Measurements from ENCODE around the gene PDE8B. TPM values are rescaled to one million over a fixed set of nuclear protein-coding genes. Genes with fewer than 3 reads are reported as not detected.

PDE8B gene
- polyA plus RNA-seq, 1 donor (not counting 4 experiments of a cell fraction or from before 2014, with no cell fraction given), result not detected

DNA sequence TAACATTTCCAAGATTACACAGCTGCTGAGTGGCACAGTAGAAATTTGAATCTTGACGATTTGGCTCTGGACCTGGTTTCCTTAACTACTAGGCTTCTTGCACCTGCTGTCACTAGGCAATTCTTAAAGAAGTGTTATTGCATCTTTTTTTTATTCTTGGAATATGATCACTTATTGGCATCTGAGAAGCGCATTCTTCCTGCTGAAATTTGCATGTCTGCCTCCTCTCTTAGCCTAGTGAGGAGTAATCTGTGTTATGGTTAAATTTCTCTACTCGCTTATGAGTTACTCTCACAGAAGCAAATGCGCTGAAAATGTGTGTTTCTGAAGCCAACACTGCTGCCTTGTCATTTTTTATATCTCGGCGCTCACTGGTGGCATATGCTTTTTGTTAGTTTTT is 192.3 kb downstream of the PDE8B start:
- Histone ChIP-seq H3K27me3 (ENCODE audit: control insufficient read depth, extremely low read depth, insufficient read depth, low read length) (no peaks in the 10 kb centered on the region), H3K79me2 (ENCODE audit: control insufficient read depth, insufficient read depth, low read length) (no peaks in the 10 kb centered on the region), H3K9ac (ENCODE audit: control insufficient read depth, extremely low read depth, insufficient read depth, low read length) (no peak overlapping the region), H3K27ac (ENCODE audit: control insufficient read depth, insufficient read depth, low read length) (no peak overlapping the region), H3K9me1 (ENCODE audit: control insufficient read depth, extremely low read depth, insufficient read depth, low read length) (no peaks in the 10 kb centered on the region), H4K20me1 (ENCODE audit: control insufficient read depth, extremely low read depth, insufficient read depth, low read length) (no peaks in the 10 kb centered on the region), H3K4me3 (ENCODE audit: control insufficient read depth in 2 of 3, extremely low read depth in 1 of 3, insufficient read depth in 2 of 3, low read depth in 1 of 3, low read length in 3 of 3) (no peak overlapping the region), H2AFZ (ENCODE audit: control insufficient read depth, low read length) (no peak overlapping the region), H3K4me2 (ENCODE audit: control insufficient read depth, extremely low read depth, insufficient read depth, low read depth, low read length) (no peak overlapping the region), H3K9me3 (ENCODE audit: control insufficient read depth, low read depth, low read length) (no peaks in the 10 kb centered on the region), H3K36me3 (ENCODE audit: control insufficient read depth in 2 of 2, extremely low read depth in 1 of 2, insufficient read depth in 2 of 2, low read length in 2 of 2) (no peaks in the 10 kb centered on the region), H3K4me1 (ENCODE audit: control insufficient read depth, extremely low read depth, insufficient read depth, low read length) (no peaks in the 10 kb centered on the region)
- dilution Hi-C loops (cut with MboI; ENCODE audit: extremely low pct_ligation_motif_present, low sequenced_read_pairs), result no loop called here
- no peak for FAIRE-seq
- TF ChIP-seq, protein P1, sequence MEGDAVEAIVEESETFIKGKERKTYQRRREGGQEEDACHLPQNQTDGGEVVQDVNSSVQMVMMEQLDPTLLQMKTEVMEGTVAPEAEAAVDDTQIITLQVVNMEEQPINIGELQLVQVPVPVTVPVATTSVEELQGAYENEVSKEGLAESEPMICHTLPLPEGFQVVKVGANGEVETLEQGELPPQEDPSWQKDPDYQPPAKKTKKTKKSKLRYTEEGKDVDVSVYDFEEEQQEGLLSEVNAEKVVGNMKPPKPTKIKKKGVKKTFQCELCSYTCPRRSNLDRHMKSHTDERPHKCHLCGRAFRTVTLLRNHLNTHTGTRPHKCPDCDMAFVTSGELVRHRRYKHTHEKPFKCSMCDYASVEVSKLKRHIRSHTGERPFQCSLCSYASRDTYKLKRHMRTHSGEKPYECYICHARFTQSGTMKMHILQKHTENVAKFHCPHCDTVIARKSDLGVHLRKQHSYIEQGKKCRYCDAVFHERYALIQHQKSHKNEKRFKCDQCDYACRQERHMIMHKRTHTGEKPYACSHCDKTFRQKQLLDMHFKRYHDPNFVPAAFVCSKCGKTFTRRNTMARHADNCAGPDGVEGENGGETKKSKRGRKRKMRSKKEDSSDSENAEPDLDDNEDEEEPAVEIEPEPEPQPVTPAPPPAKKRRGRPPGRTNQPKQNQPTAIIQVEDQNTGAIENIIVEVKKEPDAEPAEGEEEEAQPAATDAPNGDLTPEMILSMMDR (optimal IDR thresholded peaks at IDR 0.05 in 1 of 3, IDR thresholded peaks at IDR 0.05 in 1 of 3, conservative IDR thresholded peaks at IDR 0.05 in 1 of 3; ENCODE audit: extremely low read depth in 1 of 3, insufficient read depth in 2 of 3, low read length in 3 of 3), result no peak
- no peak for TF ChIP-seq EZH2 (IDR thresholded peaks at IDR 0.05; ENCODE audit: low read length)
- DNase-seq (ENCODE audit: low read depth, low spot score), result no peak

DNA sequence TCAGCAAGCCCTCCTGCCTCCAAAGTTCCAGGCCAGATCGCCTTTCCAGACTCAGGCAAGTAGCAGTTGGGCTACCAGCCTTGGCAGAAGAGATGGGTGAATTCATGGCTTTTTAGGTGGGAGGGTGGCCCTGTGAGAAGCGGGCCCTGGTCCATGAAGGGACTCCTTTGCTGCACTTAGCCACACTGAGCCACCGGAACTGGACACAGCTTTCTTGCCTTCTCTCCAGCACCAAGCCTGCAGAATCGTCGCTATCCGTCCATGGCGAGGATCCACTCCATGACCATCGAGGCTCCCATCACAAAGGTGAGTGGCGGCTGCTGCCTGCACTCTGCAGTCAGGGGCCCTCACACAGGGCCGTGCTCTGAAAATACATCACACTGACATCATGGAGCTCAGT is 196.7 kb downstream of the PDE8B start:
- no peak overlapping the region for H3K27ac ChIP-seq (ENCODE audit: control insufficient read depth, insufficient read depth, low read length)
- FAIRE-seq, result no peak
- H3K9me1 ChIP-seq (ENCODE audit: control insufficient read depth, extremely low read depth, insufficient read depth, low read length), result no peaks in the 10 kb centered on the region
- H3K4me1 ChIP-seq (ENCODE audit: control insufficient read depth, extremely low read depth, insufficient read depth, low read length), result no peaks in the 10 kb centered on the region
- no peak overlapping the region for H3K9ac ChIP-seq (ENCODE audit: control insufficient read depth, extremely low read depth, insufficient read depth, low read length)
- no peak overlapping the region for H2AFZ ChIP-seq (ENCODE audit: control insufficient read depth, low read length)
- no peaks in the 10 kb centered on the region for H3K9me3 ChIP-seq (ENCODE audit: control insufficient read depth, low read depth, low read length)
- no peaks in the 10 kb centered on the region for H3K36me3 ChIP-seq (ENCODE audit: control insufficient read depth in 2 of 2, extremely low read depth in 1 of 2, insufficient read depth in 2 of 2, low read length in 2 of 2)
- no peak overlapping the region for H3K4me3 ChIP-seq (ENCODE audit: control insufficient read depth in 2 of 3, extremely low read depth in 1 of 3, insufficient read depth in 2 of 3, low read depth in 1 of 3, low read length in 3 of 3)
- peaks cover 7% of the 10 kb centered on the region for H3K27me3 ChIP-seq (ENCODE audit: control insufficient read depth, extremely low read depth, insufficient read depth, low read length)
- no peaks in the 10 kb centered on the region for H4K20me1 ChIP-seq (ENCODE audit: control insufficient read depth, extremely low read depth, insufficient read depth, low read length)
- H3K79me2 ChIP-seq (ENCODE audit: control insufficient read depth, insufficient read depth, low read length), result no peaks in the 10 kb centered on the region
- dilution Hi-C loops (cut with MboI; ENCODE audit: extremely low pct_ligation_motif_present, low sequenced_read_pairs), result no loop called here
- TF ChIP-seq, protein P1 (optimal IDR thresholded peaks at IDR 0.05 in 1 of 3, IDR thresholded peaks at IDR 0.05 in 1 of 3, conservative IDR thresholded peaks at IDR 0.05 in 1 of 3; ENCODE audit: extremely low read depth in 1 of 3, insufficient read depth in 2 of 3, low read length in 3 of 3), result no peak
- no peak for TF ChIP-seq EZH2 (IDR thresholded peaks at IDR 0.05; ENCODE audit: low read length)
- H3K4me2 ChIP-seq (ENCODE audit: control insufficient read depth, extremely low read depth, insufficient read depth, low read depth, low read length), result no peak overlapping the region
- DNase-seq (ENCODE audit: low read depth, low spot score), result no peak

Data from keratinocyte (primary cell).